NCI-H1092 treated with DMSO at 0.1 percent for 48 hours (cell line): Measurements from ENCODE around the gene TMSB15A.
"Not testable (repeated sequence)": the region's sequence is repeated elsewhere in the genome, so short reads cannot be mapped to it uniquely, and the experiment has no call there.

ENCODE experiments used
- DNase-seq: peaks from one replicate; lab custom pipeline; 2025; lab: John Stamatoyannopoulos, UW

The TMSB15A gene

DNA sequence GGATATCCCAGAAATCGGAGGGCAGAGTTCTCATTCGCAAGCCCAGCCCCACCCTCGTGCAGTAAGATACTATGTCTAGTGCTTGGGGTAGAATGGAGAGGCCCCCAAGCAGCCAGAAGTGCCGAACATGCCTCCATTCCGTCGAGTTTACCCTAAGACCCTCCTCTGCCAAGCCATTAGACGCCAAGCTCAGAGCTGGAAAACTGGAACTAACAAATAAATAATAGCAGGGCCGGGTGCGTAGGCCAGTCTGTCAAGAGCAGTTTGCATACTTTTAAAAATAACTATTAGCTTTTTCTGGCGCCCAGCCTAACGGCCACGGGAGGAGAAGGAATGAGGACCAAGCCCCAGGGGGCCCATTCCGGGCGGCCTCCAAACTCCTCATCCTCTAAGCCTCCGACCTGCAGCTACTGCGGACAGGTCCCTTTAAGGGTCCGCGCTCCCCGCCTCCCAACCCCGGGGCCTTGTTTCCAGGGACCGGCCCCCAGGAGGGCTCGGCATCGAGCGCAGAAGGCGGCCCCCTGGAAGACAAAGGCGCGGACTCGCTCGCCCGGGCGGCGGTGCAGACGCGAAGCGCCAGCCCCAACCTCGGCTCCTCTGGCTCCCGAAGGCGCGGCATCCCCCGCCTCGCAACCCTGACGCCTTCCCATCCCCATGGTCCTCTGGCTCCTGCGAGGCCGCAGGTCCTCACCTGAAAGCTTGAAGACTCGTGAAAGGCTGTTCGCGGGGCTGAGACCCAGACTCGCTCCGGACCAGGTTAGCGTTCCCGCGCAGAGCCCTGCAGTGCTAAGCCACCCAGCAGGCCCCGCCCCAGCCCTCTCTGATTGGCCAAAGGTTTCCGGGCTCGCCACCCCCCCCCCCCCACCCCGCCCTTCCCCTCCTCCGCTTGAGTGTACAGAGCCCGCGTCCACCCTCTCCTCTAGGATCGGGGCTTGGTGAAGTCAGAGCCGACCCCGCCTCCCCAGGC, at the start of gene TMSB15A:
TMSB15A (minus strand) TSS at position 765 of the 967 bp plus-strand sequence.
- DNase-seq, result peak; percentile 84

DNA sequence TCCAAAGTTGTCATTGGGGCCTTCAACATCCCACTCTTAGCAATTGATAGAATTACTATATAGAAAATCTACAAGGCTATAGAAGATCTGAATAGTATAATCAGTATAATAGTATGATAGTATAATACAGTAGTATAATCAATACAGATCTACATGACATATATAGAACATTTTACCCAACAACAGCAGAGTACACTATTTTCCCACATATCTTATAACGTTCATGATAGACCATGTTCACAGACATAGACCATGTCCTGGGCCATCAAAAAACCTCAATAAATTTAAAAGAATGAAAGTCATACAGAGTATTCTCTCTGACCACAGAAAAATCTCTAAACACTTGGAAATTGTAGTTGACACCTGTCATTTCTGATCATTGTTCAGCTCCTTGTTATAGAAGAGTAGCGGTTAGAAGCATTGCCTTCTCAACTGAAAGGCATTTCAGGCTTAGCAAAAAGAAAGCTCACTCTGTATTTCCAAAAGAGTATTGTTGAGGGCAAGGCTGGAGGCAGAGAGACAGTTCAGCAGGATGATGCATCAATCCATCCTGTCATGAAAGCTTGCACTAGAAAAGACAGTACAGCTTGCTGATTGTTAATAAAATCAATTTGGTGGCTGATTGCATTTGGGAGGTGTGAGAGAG, 44.0 kb upstream of the TMSB15A start:
- no peak for DNase-seq

DNA sequence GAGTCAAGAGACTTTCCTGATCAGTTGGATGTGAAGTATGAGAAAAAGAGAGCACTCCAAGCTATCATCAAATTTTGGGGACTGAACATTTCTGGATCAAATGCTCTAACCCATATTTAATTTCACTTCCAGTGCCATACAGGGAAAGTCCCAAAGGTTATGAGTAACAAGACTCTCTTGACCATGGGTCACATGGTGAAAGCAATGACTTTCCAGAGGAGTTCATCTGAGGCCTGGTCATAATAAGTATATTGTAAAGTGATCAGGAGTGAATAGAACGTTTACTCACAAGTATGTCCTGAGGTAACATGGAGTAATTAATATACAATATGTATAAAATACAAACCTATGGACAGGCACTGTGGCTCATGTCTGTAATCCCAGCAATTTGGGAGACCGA, 42.1 kb upstream of the TMSB15A start:
- no peak for DNase-seq

- no peak for DNase-seq
These were observed 31.7 kb upstream of the TMSB15A start for GRCh38 chrX:102548231-102548630.

DNA sequence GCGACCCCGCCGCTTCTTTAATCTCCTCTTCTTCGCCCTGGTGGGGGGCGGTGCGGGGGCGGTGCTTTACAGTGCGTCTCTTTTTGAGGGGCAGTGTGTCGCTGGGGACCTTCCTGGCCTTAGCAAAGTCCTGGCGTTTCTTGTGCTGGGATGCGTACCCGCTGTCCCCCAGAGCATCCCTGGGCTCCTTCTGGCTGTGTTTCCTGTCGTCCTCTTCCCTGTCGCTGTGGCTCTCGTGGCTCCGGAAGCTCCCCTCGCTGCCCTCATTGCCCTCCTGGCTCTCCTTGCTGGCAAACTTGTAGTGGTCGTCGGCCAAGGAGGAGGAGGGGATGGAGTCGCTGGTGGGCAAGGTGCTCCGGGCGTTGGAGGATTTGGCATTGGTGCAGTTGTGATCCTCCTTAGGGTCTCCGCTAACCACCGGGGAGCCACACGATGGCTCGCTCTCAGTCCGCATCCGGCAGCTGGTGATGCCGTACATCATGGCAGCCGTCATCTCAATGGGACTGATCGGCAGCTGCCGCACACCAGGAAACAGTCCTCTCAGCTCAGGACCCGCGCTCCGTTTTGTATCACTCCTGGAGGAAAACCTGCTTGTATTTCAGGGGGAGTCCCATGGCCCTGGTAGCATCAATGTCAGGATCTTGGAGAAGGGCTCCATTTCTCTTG, 30.4 kb upstream of the TMSB15A start:
- DNase-seq, result peak; percentile 51

DNA sequence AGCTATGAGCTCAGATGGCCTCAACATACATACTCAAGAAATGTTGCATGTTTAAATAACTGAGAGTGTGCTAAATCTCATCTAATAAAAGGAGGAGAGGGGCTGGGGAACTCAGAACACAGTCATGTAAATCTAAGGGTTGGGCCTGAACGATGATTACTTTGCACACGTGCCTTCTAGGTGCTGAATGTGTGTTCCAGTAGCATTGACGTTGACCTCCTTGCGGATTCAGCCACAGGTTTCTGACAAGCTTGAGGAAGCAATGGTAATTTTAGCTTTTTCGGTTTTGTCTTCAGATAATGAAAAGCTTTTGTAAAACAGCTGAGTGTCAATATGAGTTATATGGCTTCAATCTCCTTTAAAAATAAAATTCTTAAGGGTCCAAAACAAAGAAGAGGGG, 29.6 kb upstream of the TMSB15A start:
- not testable (repeated sequence) for DNase-seq

GRCh38 chrX:102535958-102536357, 19.4 kb upstream of the TMSB15A start:
- DNase-seq, result no peak

- peak; percentile 50 for DNase-seq
These were observed 787 bp upstream of the TMSB15A start for GRCh38 chrX:102517326-102517725.

GRCh38 chrX:102514536-102514935, 2.0 kb downstream of the TMSB15A start:
- DNase-seq, result no peak

- DNase-seq, result no peak
These were observed 17.8 kb downstream of the TMSB15A start for GRCh38 chrX:102498732-102499131.

GRCh38 chrX:102491766-102492165, 24.8 kb downstream of the TMSB15A start:
- no peak for DNase-seq

GRCh38 chrX:102478765-102479164, 37.8 kb downstream of the TMSB15A start:
- not testable (repeated sequence) for DNase-seq

DNA sequence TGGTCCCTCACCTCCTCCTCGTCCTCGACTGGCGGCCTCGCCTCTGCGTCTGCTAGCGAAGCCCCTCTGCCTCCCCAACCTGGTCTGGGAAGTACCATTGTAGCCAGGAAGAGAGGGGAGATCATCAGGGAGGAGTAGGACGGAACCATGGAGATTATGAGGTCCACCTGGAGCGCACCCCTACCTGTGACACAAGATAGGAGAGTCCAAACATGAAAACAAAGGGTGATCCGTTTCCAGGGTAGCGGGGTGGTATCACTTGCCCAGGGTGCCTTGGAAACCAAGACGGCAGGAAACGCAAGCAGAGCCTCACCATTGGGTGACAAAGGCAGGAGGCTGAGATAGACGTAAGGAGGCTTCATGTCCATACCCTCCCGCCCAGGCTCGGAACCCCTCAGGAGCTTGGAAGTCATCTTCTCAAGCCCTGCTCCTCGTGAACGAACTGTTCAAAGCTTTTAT, 44.7 kb downstream of the TMSB15A start, which contains the start of gene TCP11X2:
TCP11X2 (minus strand) TSS at position 51 of the 459 bp plus-strand sequence.
- not testable (repeated sequence) for DNase-seq

DNA sequence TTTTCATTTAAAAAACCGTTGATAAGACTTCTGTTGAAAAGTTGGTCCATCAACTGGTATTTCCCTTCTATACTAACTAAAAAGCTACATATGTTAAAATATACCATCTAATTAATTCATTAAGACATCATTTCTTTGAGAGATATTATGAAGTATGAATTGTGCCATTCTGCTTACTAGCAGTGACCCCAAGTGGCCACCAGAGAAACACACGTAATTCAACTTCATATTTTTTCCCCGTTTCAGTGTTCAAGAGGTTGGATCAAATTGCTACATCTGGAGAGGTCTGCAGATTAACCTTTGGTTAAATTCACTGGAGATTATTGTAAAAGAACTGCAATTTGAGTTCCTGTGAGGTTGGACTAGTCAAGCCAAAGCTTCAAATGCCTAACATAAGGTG, 46.3 kb downstream of the TMSB15A start:
- not testable (repeated sequence) for DNase-seq
